Right forelimb (tissue), 1 donor: ENCODE measurements around the gene DOCK7.

Experiments
- DNase-seq: peaks from one replicate; pipeline ENCODE4 v3.0.0-alpha.2; 2018

Gene DOCK7

GRCh38 chr1:62439652-62440371 is 248.4 kb downstream of the DOCK7 start:
- DNase-seq: no peak

GRCh38 chr1:62438163-62438562 is 250.0 kb downstream of the DOCK7 start:
- no peak for DNase-seq

GRCh38 chr1:62437273-62437940 is 250.8 kb downstream of the DOCK7 start:
- DNase-seq: no peak

- peak; percentile 99 for DNase-seq
These were observed 251.5 kb downstream of the DOCK7 start, which contains the start of gene USP1 for GRCh38 chr1:62436466-62437272. Gene USP1, plus strand, starts transcription at chr1:62437049. Its CDS starts 2,819 bp downstream, at chr1:62439868.

GRCh38 chr1:62436039-62436465 is 252.1 kb downstream of the DOCK7 start:
- peak; percentile 98 for DNase-seq

- DNase-seq: no peak
These were observed 252.8 kb downstream of the DOCK7 start for GRCh38 chr1:62435231-62436038.

GRCh38 chr1:62434618-62435001 is 253.6 kb downstream of the DOCK7 start:
- DNase-seq: no peak

GRCh38 chr1:62433861-62434617 is 254.1 kb downstream of the DOCK7 start:
- no peak for DNase-seq

GRCh38 chr1:62429581-62429980 is 258.6 kb downstream of the DOCK7 start:
- no peak for DNase-seq

- no peak for DNase-seq
These were observed 259.8 kb downstream of the DOCK7 start for GRCh38 chr1:62428351-62428750.

- no peak for DNase-seq
These were observed 261.4 kb downstream of the DOCK7 start for GRCh38 chr1:62426794-62427193.

- DNase-seq: no peak
These were observed 261.9 kb downstream of the DOCK7 start for GRCh38 chr1:62426237-62426636.

GRCh38 chr1:62425041-62425440 is 263.1 kb downstream of the DOCK7 start:
- DNase-seq: no peak

- DNase-seq: no peak
These were observed 263.8 kb downstream of the DOCK7 start for GRCh38 chr1:62424411-62424810.

- no peak for DNase-seq
These were observed 264.5 kb downstream of the DOCK7 start for GRCh38 chr1:62423580-62424242.

GRCh38 chr1:62420214-62420613 is 268.0 kb downstream of the DOCK7 start:
- DNase-seq: no peak

GRCh38 chr1:62417351-62417999 is 270.7 kb downstream of the DOCK7 start:
- no peak for DNase-seq

GRCh38 chr1:62415687-62416086 is 272.5 kb downstream of the DOCK7 start:
- DNase-seq: no peak

- no peak for DNase-seq
These were observed 280.7 kb downstream of the DOCK7 start for GRCh38 chr1:62407398-62408009.

GRCh38 chr1:62406576-62406975 is 281.6 kb downstream of the DOCK7 start:
- no peak for DNase-seq
